IPS DF 4.7 (cell line): ENCODE results near the gene DCAF10.
A peak's percentile ranks its signal among the peaks of the same experiment; 100 is the strongest.
"Not testable (repeated sequence)": the region's sequence is repeated elsewhere in the genome, so short reads cannot be mapped to it uniquely, and the experiment has no call there.

Experiments
- DNase-seq: peaks from one replicate; pipeline ENCODE4 v3.0.0-alpha.2; 2013; ENCODE audit warnings: low spot score; ENCODE audit errors: extremely low read depth

The DCAF10 gene

GRCh38 chr9:37862530-37862929, 61.9 kb downstream of the DCAF10 start:
- DNase-seq, result no peak

GRCh38 chr9:37870081-37870798, 69.6 kb downstream of the DCAF10 start:
- no peak for DNase-seq

GRCh38 chr9:37870799-37871176, 70.2 kb downstream of the DCAF10 start:
- DNase-seq, result no peak

- no peak for DNase-seq
These were observed 73.4 kb downstream of the DCAF10 start for GRCh38 chr9:37873955-37874354.

- no peak for DNase-seq
These were observed 75.8 kb downstream of the DCAF10 start for GRCh38 chr9:37876376-37876775.

- DNase-seq, result no peak
These were observed 80.4 kb downstream of the DCAF10 start for GRCh38 chr9:37880916-37881479.

GRCh38 chr9:37887977-37888583, 87.5 kb downstream of the DCAF10 start:
- DNase-seq, result not testable (repeated sequence)

GRCh38 chr9:37889536-37889935, 88.9 kb downstream of the DCAF10 start:
- no peak for DNase-seq

GRCh38 chr9:37891042-37891441, 90.4 kb downstream of the DCAF10 start:
- DNase-seq, result not testable (repeated sequence)

- DNase-seq, result no peak
These were observed 91.5 kb downstream of the DCAF10 start for GRCh38 chr9:37892063-37892462.

- no peak for DNase-seq
These were observed 97.1 kb downstream of the DCAF10 start for GRCh38 chr9:37897665-37898064.

- no peak for DNase-seq
These were observed 98.4 kb downstream of the DCAF10 start for GRCh38 chr9:37899041-37899440.

GRCh38 chr9:37902131-37902530, 101.5 kb downstream of the DCAF10 start:
- no peak for DNase-seq

GRCh38 chr9:37902796-37903646, 102.4 kb downstream of the DCAF10 start:
- DNase-seq, result no peak

GRCh38 chr9:37903647-37904444, 103.2 kb downstream of the DCAF10 start, which contains the start of gene SLC25A51:
Gene SLC25A51, minus strand, starts transcription at chr9:37904127. Its CDS starts 15,577 bp downstream, at chr9:37888550.
- peak; percentile 68 for DNase-seq

GRCh38 chr9:37904445-37905130, 104.0 kb downstream of the DCAF10 start:
- DNase-seq, result no peak

GRCh38 chr9:37905131-37905505, 104.5 kb downstream of the DCAF10 start:
- no peak for DNase-seq

GRCh38 chr9:37905776-37906175, 105.2 kb downstream of the DCAF10 start:
- no peak for DNase-seq

- DNase-seq, result no peak
These were observed 106.0 kb downstream of the DCAF10 start for GRCh38 chr9:37906312-37907239.
